Liver (tissue), 3 donors: Measurements from ENCODE around the gene CSMD2.

Experiments
- CTCF ChIP-seq: fragments of 150-350 bp; IDR thresholded peaks from 2 replicates; pipeline ENCODE4 v1.5.1; 2017; ENCODE audit warnings: improper control_type of control experiment, low read depth, low read length; ENCODE audit not compliant: missing input control
- EGR1 ChIP-seq, 2 donors: IDR thresholded peaks; 2 replicates each; pipeline ENCODE4 v1.6.1; 2016 to 2018; ENCODE audit warnings: antibody characterized with exemption in 2 of 2, low read depth in 2 of 2
- FOXA1 ChIP-seq: IDR thresholded peaks from 2 replicates; pipeline ENCODE4 v1.6.1; 2016; ENCODE audit warnings: antibody characterized with exemption
- FOXA2 ChIP-seq: IDR thresholded peaks from 2 replicates; pipeline ENCODE4 v1.6.1; 2016; ENCODE audit warnings: antibody characterized with exemption
- GABPA ChIP-seq, 2 donors: IDR thresholded peaks in 1 of 2; conservative IDR thresholded peaks in 1 of 2; 2 replicates each; pipeline ENCODE4 v1.6.1; 2016; ENCODE audit warnings: antibody characterized with exemption in 2 of 2, mild to moderate bottlenecking in 1 of 2, moderate library complexity in 1 of 2
- JUND ChIP-seq, 2 donors: IDR thresholded peaks; 2 replicates each; pipeline ENCODE4 v1.6.1; 2016; ENCODE audit warnings: antibody characterized with exemption in 2 of 2
- MAX ChIP-seq: IDR thresholded peaks from 2 replicates; pipeline ENCODE4 v1.6.1; 2016; ENCODE audit warnings: antibody characterized with exemption
- NR2F2 ChIP-seq: IDR thresholded peaks from 2 replicates; pipeline ENCODE4 v1.6.1; 2016; ENCODE audit warnings: antibody characterized with exemption
- RAD21 ChIP-seq, 2 donors: IDR thresholded peaks; 2 replicates each; pipeline ENCODE4 v1.6.1; 2016; ENCODE audit warnings: antibody characterized with exemption in 2 of 2, mild to moderate bottlenecking in 2 of 2
- REST ChIP-seq: IDR thresholded peaks from 2 replicates; pipeline ENCODE4 v1.6.1; 2016; ENCODE audit warnings: antibody characterized with exemption, mild to moderate bottlenecking
- SP1 ChIP-seq: IDR thresholded peaks from 2 replicates; pipeline ENCODE4 v1.6.1; 2018; ENCODE audit warnings: antibody characterized with exemption, mild to moderate bottlenecking
- TAF1 ChIP-seq: conservative IDR thresholded peaks from 2 replicates; pipeline ENCODE4 v1.6.1; 2016; ENCODE audit warnings: antibody characterized with exemption, mild to moderate bottlenecking
- YY1 ChIP-seq: IDR thresholded peaks from 2 replicates; pipeline ENCODE4 v1.6.1; 2016; ENCODE audit warnings: antibody characterized with exemption, mild to moderate bottlenecking
- ZBTB33 ChIP-seq: IDR thresholded peaks from 2 replicates; pipeline ENCODE4 v1.6.1; 2016; ENCODE audit warnings: antibody characterized with exemption
- donor health status: healthy.
- donor health status: healthy.

GRCh38 chr1:33903210-33903589 is 261.8 kb downstream of the CSMD2 start:
- TF ChIP-seq CTCF = no peak
- TF ChIP-seq REST = no peak
- peak; percentile 66 for TF ChIP-seq YY1
- TF ChIP-seq SP1 = no peak
- no peak for TF ChIP-seq RAD21 (IDR thresholded peaks at IDR 0.05)
- no peak for TF ChIP-seq FOXA1
- peak; percentile 54 to 65 for TF ChIP-seq JUND (IDR thresholded peaks at IDR 0.05)
- no peak for TF ChIP-seq FOXA2
- no peak for TF ChIP-seq GABPA (IDR thresholded peaks at IDR 0.05 in 1 of 2, conservative IDR thresholded peaks at IDR 0.05 in 1 of 2)
- TF ChIP-seq MAX = peak; percentile 11
- no peak for TF ChIP-seq TAF1
- TF ChIP-seq NR2F2 = no peak
- no peak for TF ChIP-seq EGR1 (IDR thresholded peaks at IDR 0.05; ENCODE audit: low read depth in 2 of 2)
- no peak for TF ChIP-seq ZBTB33
